GM18505 (cell line): ENCODE measurements around the gene CCP110.

Experiments used
- ATAC-seq: cut with Tn5 transposase; IDR thresholded peaks from one replicate; pipeline ENCODE4 v1.9.1; 2021; ENCODE audit not compliant: unreplicated experiment
- POLR2A ChIP-seq: IDR thresholded peaks from 4 replicates; pipeline ENCODE4 v1.6.1; 2011; ENCODE audit warnings: borderline replicate concordance; ENCODE audit not compliant: insufficient read depth, insufficient read length; ENCODE audit errors: extremely low read depth

Gene CCP110

DNA sequence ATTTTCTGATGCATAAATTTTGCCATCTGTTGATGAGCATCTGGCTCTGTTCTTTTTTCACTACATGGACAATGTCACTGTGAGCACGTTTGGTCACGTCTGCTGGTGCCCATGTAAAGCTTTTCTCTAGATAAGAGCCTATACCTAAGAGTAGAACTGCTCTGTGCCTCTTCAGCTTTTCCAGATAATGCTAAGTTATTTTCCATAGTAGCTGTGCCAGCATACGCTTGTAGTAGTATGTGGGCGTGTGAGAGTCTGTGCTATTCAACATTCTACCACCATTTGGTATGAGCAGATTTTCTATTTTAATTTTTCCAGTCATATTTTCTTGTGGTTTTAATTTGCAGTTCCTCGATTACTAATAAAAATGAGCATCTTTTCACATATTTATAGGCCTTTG, 64.9 kb downstream of the CCP110 start:
- no peak for TF ChIP-seq POLR2A
- no peak for ATAC-seq

DNA sequence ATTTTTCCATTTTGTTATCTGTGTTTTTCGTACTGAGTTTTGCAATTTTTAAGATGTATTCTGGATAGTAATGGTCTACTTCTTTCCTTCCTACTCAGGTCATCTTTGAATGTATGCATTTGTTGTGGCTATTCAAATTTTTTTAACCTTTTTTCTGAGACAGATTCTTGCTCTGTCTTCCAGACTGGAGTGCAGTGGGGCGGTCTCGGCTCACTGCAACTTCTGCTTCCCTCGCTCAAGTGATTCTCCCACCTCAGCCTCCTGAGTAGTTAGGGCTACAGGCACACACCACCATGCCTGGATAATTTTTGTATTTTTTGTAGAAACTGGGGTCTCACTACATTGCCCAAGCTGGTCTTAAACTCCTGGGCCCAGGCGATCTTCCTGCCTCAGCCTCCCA, 65.4 kb downstream of the CCP110 start:
- no peak for TF ChIP-seq POLR2A
- no peak for ATAC-seq

DNA sequence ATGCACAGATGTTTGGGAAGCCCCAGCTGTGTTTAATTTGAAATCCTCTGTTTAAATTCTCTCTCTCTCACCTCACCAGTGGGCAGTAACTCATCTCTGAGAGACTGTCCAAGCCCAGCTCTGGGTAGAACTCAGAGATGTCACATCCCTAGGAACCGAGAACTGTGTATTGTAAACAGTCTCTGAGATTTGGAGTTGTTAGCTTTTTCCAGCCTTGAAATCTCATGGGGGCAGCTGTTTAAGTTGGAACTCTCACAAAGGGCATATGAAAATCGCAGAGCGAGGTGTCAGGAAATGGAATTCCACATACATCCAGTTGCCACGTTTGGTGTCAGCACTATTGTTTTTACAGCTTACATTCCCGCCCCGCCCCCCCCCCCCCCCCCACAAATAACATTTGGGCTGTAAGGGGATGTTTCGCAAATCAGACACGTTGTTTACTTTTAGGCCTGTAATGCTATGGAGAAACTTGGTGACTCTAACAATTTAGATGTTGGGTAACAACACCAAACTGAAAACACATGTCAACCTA, 66.1 kb downstream of the CCP110 start:
- TF ChIP-seq POLR2A, result no peak
- ATAC-seq, result no peak

DNA sequence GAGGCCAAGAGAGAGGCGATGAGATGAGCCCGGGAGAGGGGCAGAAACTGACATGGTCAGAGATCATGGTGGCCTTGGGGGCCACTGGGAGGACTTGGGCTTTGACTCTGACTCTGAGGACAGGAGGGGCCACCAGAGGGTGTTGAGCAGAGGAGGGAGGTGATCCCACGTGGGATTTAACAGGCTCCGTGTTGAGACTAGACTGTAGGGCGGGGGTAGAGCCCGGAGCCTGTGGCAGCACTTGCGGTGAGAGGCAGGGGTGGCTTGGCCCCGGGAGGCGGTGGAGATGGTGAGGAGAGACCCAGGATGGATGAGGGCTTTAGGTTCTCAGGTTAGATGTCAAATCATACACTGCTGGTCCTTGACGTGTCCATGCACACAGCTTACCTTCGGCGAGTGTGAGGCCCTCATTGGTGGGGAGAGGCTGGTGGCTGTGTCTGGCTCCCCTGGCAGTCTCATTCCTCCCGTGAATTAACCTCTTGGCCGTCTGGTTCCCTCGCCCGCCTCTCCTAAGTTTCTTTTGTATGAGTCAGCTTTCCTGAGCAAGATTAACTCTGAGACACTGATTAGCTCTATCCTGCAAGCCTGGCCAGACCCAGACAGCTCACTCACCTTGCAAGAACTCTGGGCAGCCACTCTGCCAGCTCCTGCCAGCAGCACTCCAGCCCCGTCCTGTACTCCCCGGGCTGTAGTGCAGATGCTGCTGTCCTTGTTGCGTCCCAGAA, 71.5 kb downstream of the CCP110 start:
- no peak for ATAC-seq
- TF ChIP-seq POLR2A, result no peak

DNA sequence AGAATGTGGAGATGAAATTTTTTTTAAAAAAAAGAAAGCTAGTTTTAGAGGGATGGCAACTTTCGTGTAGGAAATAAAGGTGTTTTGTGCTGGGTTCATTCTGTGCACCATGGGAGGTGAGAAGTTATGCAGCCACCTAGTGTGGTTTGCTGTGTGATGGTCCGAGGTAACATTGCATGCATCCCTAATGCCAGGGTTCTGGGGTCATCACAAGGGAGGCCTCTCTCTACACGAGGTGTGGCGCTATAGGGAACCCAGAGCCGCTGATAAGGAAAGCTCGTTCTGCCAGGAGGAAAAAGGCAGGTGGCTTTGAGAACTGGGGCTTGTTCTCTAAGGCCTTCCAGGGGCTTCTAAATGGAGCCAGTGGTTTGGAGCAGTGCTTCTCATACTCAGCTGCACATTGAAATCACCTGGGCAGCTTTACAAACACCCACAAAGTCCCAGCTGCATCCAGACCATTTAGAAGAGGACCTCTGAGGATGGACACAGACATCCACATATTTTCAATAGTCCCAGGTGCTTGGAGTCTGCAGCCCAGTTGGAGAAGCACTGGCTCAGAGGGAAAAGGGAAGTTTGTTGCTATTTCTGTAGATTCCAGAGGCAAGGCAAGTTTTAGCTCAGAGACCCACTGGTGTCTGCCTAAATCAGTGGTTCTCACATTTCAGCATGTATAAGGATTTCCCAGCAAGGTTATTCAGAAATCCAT, 75.2 kb downstream of the CCP110 start:
- no peak for ATAC-seq
- no peak for TF ChIP-seq POLR2A

DNA sequence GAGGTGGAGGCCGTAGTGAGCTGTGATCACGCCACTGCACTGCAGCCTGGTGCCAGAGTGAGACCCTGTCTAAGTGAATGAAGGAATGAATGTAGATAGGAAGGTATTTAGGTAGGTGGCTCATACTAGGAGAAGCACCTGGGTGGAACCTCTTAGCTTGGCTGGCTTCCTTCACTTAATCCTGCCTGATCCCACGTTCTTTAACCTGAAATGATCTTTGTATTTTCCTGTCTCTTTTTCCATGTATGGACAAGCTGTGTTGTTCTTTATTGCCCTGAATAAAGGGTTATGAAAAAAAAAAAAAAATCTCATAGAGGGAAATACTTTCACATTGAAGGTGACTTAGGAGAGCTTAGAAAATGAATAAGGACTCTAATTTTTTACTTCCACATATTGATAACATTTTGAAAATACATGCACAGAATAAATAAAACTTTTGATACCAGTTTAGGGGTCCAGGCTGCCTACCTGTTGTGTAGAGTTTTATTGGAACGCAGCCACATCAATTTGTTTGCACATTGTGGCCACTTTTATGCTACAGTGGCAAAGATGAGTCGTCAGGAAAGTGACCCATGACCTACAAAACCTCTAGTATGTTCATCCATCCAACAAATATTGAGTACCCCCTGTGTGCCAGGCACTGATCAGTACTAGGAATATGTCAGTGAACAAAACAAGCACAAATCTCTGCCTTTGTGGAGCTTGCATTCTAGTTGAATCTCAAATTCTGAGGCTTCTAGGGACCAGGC, 76.4 kb downstream of the CCP110 start:
- ATAC-seq, result no peak
- TF ChIP-seq POLR2A, result no peak

DNA sequence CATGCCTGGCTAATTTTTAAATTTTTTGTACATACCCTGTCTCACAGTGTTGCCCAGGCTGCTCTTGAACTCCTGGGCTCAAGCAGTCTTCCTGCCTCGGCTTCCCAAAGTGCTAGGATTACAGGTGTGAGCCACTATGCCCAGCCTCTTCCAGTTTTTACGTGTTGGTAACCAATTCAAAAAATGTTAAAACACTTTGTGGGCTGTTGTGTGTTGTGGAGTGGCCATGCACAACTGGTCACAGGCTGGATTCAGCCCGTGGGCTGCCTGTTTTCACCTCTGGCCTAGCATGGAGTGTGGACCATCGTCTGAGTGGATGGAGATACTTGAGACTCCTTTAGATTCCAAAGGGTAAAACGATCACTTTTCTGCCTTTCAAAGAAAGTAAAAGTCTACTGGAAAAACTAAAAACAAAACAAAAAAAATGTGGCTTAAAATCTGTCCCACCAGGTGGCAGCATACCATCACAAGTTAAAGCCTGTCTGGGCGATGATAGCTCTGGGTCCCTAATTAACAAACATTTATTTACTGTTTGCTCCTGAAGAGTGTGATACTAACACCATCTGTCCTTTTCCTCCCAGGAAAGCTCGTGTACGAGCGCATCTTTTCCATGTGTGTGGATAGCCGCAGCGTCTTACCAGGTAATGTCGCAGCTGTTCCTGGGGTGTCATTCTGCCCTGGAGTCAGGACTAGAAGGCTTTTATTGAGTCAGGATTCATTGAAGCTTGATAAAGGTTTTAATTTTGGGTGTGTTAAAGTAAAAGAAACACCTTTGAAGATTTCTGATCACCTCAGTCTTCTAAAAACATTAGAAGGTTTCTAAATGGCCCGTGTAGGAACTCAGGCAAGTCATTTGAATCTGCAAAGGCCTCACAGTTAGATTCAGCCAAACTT, 77.6 kb downstream of the CCP110 start:
- TF ChIP-seq POLR2A, result no peak
- ATAC-seq, result no peak
